BE2C (cell line): Measurements from ENCODE around the gene NINJ2.

ENCODE experiments used
- DNase-seq: peaks from one replicate; pipeline ENCODE4 v3.0.0-alpha.2; 2020
- H3K27me3 ChIP-seq: fragments of 250-450 bp; sonication (Bioruptor Pico); 2 replicates; pipeline ENCODE4 v1.5.1; 2020; ENCODE audit warnings: mild to moderate bottlenecking
- H3K36me3 ChIP-seq: fragments of 250-450 bp; sonication (Bioruptor Pico); 2 replicates; pipeline ENCODE4 v1.5.1; 2020; ENCODE audit warnings: mild to moderate bottlenecking
- H3K4me1 ChIP-seq: fragments of 250-450 bp; sonication (Bioruptor Pico); 2 replicates; pipeline ENCODE4 v1.5.1; 2020
- H3K4me3 ChIP-seq: 2 replicates; pipeline ENCODE4 v1.5.1; 2011; ENCODE audit warnings: low read depth, low read length
- H3K9me3 ChIP-seq: fragments of 250-450 bp; sonication (Bioruptor Pico); 2 replicates; pipeline ENCODE4 v1.5.1; 2020
- TF ChIP-seq, protein P1 (sequence below): IDR thresholded peaks from 2 replicates; pipeline ENCODE4 v1.5.1; 2012; ENCODE audit warnings: mild to moderate bottlenecking, low read depth, low read length

Gene NINJ2

DNA sequence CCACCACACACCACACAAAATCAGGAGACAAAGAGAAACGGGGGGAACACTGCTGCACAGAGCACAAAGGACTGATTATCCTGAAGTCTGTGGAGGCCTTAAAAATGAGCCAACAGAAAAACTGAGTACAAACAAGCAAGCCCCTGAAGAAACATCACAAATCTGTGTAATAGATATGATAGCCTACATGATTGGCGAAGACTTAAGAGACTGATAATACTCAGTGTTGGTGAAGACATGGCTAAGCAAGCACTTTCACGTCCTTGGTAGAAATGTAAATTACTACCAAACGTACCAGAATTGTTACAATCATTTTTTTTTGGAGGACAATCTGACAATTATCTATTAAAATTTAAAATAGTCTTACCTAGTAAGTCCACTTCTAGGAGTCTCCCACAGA, 74.6 kb downstream of the NINJ2 start:
- Histone ChIP-seq H3K4me3 (no peak overlapping the region), H3K9me3 (no peaks in the 10 kb centered on the region), H3K4me1 (peaks cover 13% of the 10 kb centered on the region), H3K27me3 (no peaks in the 10 kb centered on the region), H3K36me3 (no peaks in the 10 kb centered on the region)
- TF ChIP-seq, protein P1, sequence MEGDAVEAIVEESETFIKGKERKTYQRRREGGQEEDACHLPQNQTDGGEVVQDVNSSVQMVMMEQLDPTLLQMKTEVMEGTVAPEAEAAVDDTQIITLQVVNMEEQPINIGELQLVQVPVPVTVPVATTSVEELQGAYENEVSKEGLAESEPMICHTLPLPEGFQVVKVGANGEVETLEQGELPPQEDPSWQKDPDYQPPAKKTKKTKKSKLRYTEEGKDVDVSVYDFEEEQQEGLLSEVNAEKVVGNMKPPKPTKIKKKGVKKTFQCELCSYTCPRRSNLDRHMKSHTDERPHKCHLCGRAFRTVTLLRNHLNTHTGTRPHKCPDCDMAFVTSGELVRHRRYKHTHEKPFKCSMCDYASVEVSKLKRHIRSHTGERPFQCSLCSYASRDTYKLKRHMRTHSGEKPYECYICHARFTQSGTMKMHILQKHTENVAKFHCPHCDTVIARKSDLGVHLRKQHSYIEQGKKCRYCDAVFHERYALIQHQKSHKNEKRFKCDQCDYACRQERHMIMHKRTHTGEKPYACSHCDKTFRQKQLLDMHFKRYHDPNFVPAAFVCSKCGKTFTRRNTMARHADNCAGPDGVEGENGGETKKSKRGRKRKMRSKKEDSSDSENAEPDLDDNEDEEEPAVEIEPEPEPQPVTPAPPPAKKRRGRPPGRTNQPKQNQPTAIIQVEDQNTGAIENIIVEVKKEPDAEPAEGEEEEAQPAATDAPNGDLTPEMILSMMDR, result no peak
- no peak for DNase-seq

DNA sequence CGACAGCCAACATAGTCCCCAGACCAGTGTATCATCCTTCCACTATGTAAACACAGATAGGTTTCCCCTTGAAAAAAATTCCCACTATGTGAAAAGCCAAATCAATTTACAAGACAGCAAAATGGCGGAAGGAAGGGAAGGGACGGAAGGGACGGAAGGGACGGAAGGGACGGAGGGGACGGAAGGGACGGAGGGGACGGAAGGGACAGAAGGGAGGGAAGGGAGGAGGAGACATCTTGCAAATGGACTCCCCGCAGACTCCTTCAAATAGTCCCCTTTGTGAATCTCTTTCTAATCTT, 75.3 kb downstream of the NINJ2 start:
- Histone ChIP-seq H3K36me3 (no peaks in the 10 kb centered on the region), H3K4me1 (peaks cover 13% of the 10 kb centered on the region), H3K9me3 (no peaks in the 10 kb centered on the region), H3K4me3 (no peak overlapping the region), H3K27me3 (no peaks in the 10 kb centered on the region)
- TF ChIP-seq, protein P1, result no peak
- no peak for DNase-seq

DNA sequence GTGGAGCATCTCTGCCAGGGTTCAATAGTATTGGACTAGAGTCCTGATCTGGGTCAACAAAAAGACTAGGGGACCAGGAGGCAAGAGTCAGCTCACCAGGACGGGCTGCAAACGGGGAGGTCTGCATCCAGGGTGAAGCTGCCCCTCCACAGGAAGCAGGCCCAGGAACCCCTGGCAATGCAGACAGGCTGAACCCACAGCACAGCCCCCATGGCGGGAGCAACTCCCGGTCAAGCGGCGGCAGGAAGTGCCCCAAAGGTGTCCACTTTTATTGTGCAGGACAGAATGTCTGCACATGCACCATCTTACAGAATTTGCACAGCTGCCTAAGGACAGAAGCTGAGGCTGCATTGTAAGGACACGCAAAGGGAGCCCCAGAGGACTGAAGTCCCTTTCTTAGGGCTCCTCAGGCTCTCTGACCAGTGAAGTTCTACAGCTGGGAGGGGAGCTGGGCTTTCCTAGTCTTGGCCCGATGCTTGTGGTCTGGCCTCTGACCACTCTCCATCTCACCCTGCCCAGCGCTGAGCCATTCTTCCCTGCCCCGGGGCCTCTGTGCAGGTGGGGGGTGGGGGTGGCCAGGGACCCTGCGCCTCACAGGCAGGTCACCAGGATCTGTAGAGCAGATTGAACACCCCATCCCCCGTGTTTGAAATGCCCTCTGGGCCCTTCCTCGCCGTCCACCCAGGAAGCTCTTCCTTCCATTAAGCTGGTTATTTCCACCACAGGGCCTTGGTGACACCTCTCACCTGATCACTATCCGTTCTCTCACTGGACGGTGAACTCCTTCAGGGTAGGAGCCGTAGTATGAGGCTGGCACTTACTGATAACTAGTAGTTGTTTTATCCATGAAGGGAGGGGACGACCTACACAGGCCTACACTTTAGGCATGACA, 75.9 kb downstream of the NINJ2 start:
- no peak overlapping the region for H3K4me3 ChIP-seq
- peaks cover 13% of the 10 kb centered on the region for H3K4me1 ChIP-seq
- H3K27me3 ChIP-seq, result no peaks in the 10 kb centered on the region
- TF ChIP-seq, protein P1, result no peak
- no peaks in the 10 kb centered on the region for H3K36me3 ChIP-seq
- DNase-seq, result no peak
- H3K9me3 ChIP-seq, result no peaks in the 10 kb centered on the region

- Histone ChIP-seq H3K4me1 (peaks cover 8% of the 10 kb centered on the region), H3K27me3 (no peaks in the 10 kb centered on the region), H3K4me3 (no peak overlapping the region), H3K36me3 (no peaks in the 10 kb centered on the region), H3K9me3 (no peaks in the 10 kb centered on the region)
- TF ChIP-seq, protein P1, result no peak
- no peak for DNase-seq
These were observed 76.8 kb downstream of the NINJ2 start for GRCh38 chr12:586318-587071.

DNA sequence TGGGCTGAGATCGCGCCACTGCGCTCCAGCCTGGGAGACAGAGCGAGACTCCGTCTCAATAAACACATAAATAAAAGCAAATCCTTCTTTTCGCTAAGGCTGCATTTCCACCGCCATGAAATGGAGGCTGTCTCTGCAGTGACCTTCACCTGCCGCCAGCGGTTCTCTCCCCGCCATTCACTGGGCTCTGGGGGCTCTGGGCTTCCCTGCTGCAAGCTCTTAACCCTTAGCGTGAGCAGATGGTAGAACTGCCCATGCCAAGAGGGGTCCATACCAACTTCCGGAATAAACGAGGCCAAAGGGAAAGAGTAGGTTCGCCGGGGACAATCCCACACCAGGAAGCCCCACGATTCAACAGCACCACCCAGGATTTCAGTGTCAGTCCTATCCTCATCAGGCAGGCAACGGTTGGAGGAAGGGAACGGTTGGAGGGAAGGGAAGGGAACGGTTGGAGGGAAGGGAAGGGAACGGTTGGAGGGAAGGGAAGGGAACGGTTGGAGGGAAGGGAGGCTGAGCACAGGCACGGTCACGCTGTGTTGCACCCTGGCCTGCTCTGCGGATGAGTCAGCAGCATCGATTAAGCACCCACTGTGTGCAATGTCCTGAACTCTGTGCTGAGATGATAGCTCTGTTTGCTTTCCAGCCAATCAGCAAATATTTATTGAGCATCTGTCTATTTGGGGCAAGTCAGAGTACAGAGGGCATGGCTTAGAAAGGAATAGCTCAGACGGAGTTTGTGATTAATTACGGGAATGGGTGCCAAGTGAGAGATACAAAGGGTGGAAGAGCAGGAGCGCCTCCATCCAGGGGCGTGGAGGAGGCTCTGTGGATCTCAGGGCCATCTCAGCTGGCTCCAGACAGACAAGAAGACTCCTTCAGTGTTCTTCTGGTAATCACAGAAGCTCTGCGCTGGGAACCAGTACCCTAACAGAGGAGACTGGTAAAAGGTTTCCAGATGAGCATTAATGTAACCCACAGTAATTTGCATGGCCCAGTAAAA, 77.9 kb downstream of the NINJ2 start:
- peaks cover 4% of the 10 kb centered on the region for H3K4me1 ChIP-seq
- H3K9me3 ChIP-seq, result no peaks in the 10 kb centered on the region
- no peak overlapping the region for H3K4me3 ChIP-seq
- no peak for DNase-seq
- H3K36me3 ChIP-seq, result no peaks in the 10 kb centered on the region
- no peaks in the 10 kb centered on the region for H3K27me3 ChIP-seq
- TF ChIP-seq, protein P1, result no peak
